HepG2 (cell line): ENCODE results near the gene TSPYL2. TPM values are rescaled to one million over a fixed set of nuclear protein-coding genes. Genes with fewer than 3 reads are reported as not detected.

Experiments
- ATAC-seq: fragments of 200-7000 bp; cut with Tn5 transposase; 3 replicates; pipeline ENCODE4 v1.9.1; 2020; ENCODE audit warnings: mild to moderate bottlenecking, moderate library complexity
- BruUV-seq: library from RNA; stranded (reverse); fragments of 400-500 nt; replicated peaks from 2 replicates; lab custom pipeline; 2021; lab: Mats Ljungman, UMichigan
- CTCF ChIA-PET: fragments of 300-600 bp; formaldehyde crosslinking; extraction: SDS; loops from one replicate; lab custom pipeline; 2021; ENCODE audit warnings: low total read pairs, inconsistent platforms, low intra/inter-chr PET ratio; lab: Yijun Ruan, JAX
- POLR2A ChIA-PET: fragments of 350-600 bp; sonication (Branson Sonifier 250); formaldehyde crosslinking; loops from one replicate; lab custom pipeline; 2020; ENCODE audit warnings: antibody characterized with exemption, inconsistent platforms; lab: Yijun Ruan, JAX
- DNase-seq: peaks from one replicate; pipeline ENCODE4 v3.0.0-alpha.2; 2015; ENCODE audit warnings: low spot score
- FAIRE-seq: peaks from 3 replicates; lab custom pipeline; 2011; peaks lifted over from hg19 to GRCh38; lab: Jason Lieb, UNC
- H2AFZ ChIP-seq: one replicate; pipeline ENCODE4 v1.6.1; 2011; ENCODE audit warnings: low read length, inconsistent platforms
- H3K27ac ChIP-seq: fragments of 300-600 bp; 3 replicates; pipeline ENCODE4 v1.8.0; 2011; ENCODE audit warnings: mixed run types, mild to moderate bottlenecking, mixed read lengths, low read length, inconsistent platforms; ENCODE audit not compliant: insufficient read depth; ENCODE audit errors: extremely low read length
- H3K27me3 ChIP-seq, 2 experiments: fragments of 200-600 bp in 1 of 2; 2 replicates in 1 of 2; 3 replicates in 1 of 2; pipeline versions ENCODE4 v1.6.0 to v1.8.0; 2011; ENCODE audit warnings: low read length in 2 of 2, mild to moderate bottlenecking in 2 of 2, moderate library complexity in 2 of 2, inconsistent platforms in 1 of 2; ENCODE audit not compliant: insufficient read depth in 2 of 2, control insufficient read depth in 1 of 2
- H3K36me3 ChIP-seq, 2 experiments: fragments of 200-600 bp in 1 of 2; replicated peaks in 1 of 2; 2 replicates in 1 of 2; 3 replicates in 1 of 2; pipeline versions ENCODE4 v1.5.1 to v1.8.0; 2011; ENCODE audit warnings: low read length in 2 of 2, inconsistent platforms in 1 of 2; ENCODE audit not compliant: insufficient read depth in 2 of 2, control insufficient read depth in 1 of 2
- H3K4me1 ChIP-seq: 2 replicates; pipeline ENCODE4 v1.5.1; 2012; ENCODE audit warnings: low read length, inconsistent platforms; ENCODE audit not compliant: insufficient read depth
- H3K4me2 ChIP-seq: 2 replicates; pipeline ENCODE4 v1.6.0; 2011; ENCODE audit warnings: low read depth, low read length, inconsistent platforms
- H3K4me3 ChIP-seq, 3 experiments: fragments of 200-600 bp in 1 of 3; sonication (generic), shearing (Covaris generic) in 1 of 3; replicated peaks in 1 of 3; 2 replicates each; pipeline ENCODE4 v1.5.1; 2011 to 2016; ENCODE audit warnings: low read length in 3 of 3, inconsistent platforms in 2 of 3, low read depth in 2 of 3, mild to moderate bottlenecking in 2 of 3, control low read depth in 1 of 3, mixed read lengths in 1 of 3; ENCODE audit not compliant: insufficient read depth in 1 of 3
- H3K79me2 ChIP-seq: one replicate; pipeline ENCODE4 v1.6.1; 2011; ENCODE audit warnings: low read length, inconsistent platforms; ENCODE audit not compliant: insufficient read depth
- H3K9ac ChIP-seq: 2 replicates; pipeline ENCODE4 v1.6.0; 2011; ENCODE audit warnings: mild to moderate bottlenecking, low read depth, low read length, inconsistent platforms; ENCODE audit not compliant: insufficient read depth
- H3K9me3 ChIP-seq: 2 replicates; pipeline ENCODE4 v1.5.1; 2012; ENCODE audit warnings: mild to moderate bottlenecking, low read length
- H4K20me1 ChIP-seq: 2 replicates; pipeline ENCODE4 v1.6.0; 2011; ENCODE audit warnings: inconsistent platforms, mild to moderate bottlenecking, low read length, moderate library complexity; ENCODE audit not compliant: insufficient read depth
- ARNT2 ChIP-seq: sonication (generic); formaldehyde crosslinking; IDR thresholded peaks from 2 replicates; pipeline ENCODE4 v1.8.0; 2022; ENCODE audit warnings: mild to moderate bottlenecking, low read depth, missing genetic modification reagents, moderate library complexity
- MZF1 ChIP-seq: sonication (generic); formaldehyde crosslinking; IDR thresholded peaks from 2 replicates; pipeline ENCODE4 v1.8.1; 2023; ENCODE audit warnings: mild to moderate bottlenecking, missing genetic modification reagents, borderline replicate concordance
- NBN ChIP-seq: fragments of 450-650 bp; conservative IDR thresholded peaks from 2 replicates; pipeline ENCODE4 v1.6.1; 2017
- NFYC ChIP-seq: IDR thresholded peaks from 2 replicates; pipeline ENCODE4 v1.6.1; 2016; ENCODE audit warnings: missing genetic modification reagents, missing compliant biosample characterization
- REXO4 ChIP-seq: sonication (generic); formaldehyde crosslinking; IDR thresholded peaks from 2 replicates; pipeline ENCODE4 v1.8.0; 2022; ENCODE audit warnings: missing genetic modification reagents, mild to moderate bottlenecking, borderline replicate concordance
- RFXANK ChIP-seq: IDR thresholded peaks from 2 replicates; pipeline ENCODE4 v1.6.1; 2016
- RXRA ChIP-seq: sonication (generic); formaldehyde crosslinking; IDR thresholded peaks from 2 replicates; pipeline ENCODE4 v1.5.1; 2020; ENCODE audit warnings: missing genetic modification reagents
- ZFX ChIP-seq: sonication (generic); formaldehyde crosslinking; IDR thresholded peaks from 2 replicates; pipeline ENCODE4 v1.4.0; 2020; ENCODE audit warnings: mild to moderate bottlenecking, low read depth, missing genetic modification reagents, moderate library complexity
- ZMYM3 ChIP-seq: sonication (generic); formaldehyde crosslinking; IDR thresholded peaks from 2 replicates; pipeline ENCODE4 v1.5.1; 2020; ENCODE audit warnings: mild to moderate bottlenecking, missing genetic modification reagents
- ZNF326 ChIP-seq: sonication (generic); formaldehyde crosslinking; IDR thresholded peaks from 2 replicates; pipeline ENCODE4 v1.4.0; 2020; ENCODE audit warnings: missing genetic modification reagents, borderline replicate concordance
- ZNF460 ChIP-seq: sonication (generic); formaldehyde crosslinking; IDR thresholded peaks from 2 replicates; pipeline ENCODE4 v1.5.1; 2020; ENCODE audit warnings: missing genetic modification reagents, mild to moderate bottlenecking, borderline replicate concordance
- ZNF629 ChIP-seq: sonication (generic); formaldehyde crosslinking; conservative IDR thresholded peaks from 2 replicates; pipeline ENCODE4 v1.5.0; 2020; ENCODE audit warnings: missing genetic modification reagents
- ZNF652 ChIP-seq: IDR thresholded peaks from 2 replicates; pipeline ENCODE4 v1.6.1; 2016; ENCODE audit warnings: low read depth, borderline replicate concordance
- ZSCAN22 ChIP-seq: sonication (generic); formaldehyde crosslinking; IDR thresholded peaks from 2 replicates; pipeline ENCODE4 v1.4.0; 2020; ENCODE audit warnings: mild to moderate bottlenecking, missing genetic modification reagents
- WGBS: methylation state at CpG from one replicate; pipeline ENCODE4 v1.1.6; 2017; ENCODE audit warnings: low lambda C conversion rate; 5-methylcytosine and 5-hydroxymethylcytosine counted together
- in situ Hi-C: cut with HindIII; loops from 2 replicates; pipeline ENCODE4 v1.10.0; 2017; ENCODE audit warnings: low pct_unique_long_range_greater_than_20kb; ENCODE audit not compliant: extremely low pct_ligation_motif_present
- intact Hi-C: fragments of 100-400 bp; cut with micrococcal nuclease; formaldehyde crosslinking; loops from one replicate; pipeline ENCODE4 v1.10.0; 2022; ENCODE audit not compliant: unreplicated experiment
- polyA plus RNA-seq, 8 experiments: library from polyadenylated mRNA; depleted of rRNA in 3 of 8; stranded (reverse) in 7 of 8; unstranded in 1 of 8; fragments of >200 nt; fragmentation: Illumina TruSeq in 4 of 8; extraction: Trizol in 4 of 8; gene quantifications; 2 replicates each; pipeline versions ENCODE4 v1.2.1 to v1.2.3, GENCODE V29; 2011 to 2016; ENCODE audit warnings: low read depth in 4 of 8, missing spikeins in 1 of 8, mixed read lengths in 1 of 8; ENCODE audit not compliant: insufficient read depth in 1 of 8
- total RNA-seq, 5 experiments: library from RNA; depleted of rRNA; stranded (reverse); fragments of >200 nt; fragmentation: Illumina TruSeq; extraction: Trizol; gene quantifications; 2 replicates each; pipeline ENCODE4 v1.2.3, GENCODE V29; 2016; ENCODE audit warnings: low read depth in 1 of 5
- TF ChIP-seq, protein P1 (sequence below): IDR thresholded peaks from 2 replicates; pipeline ENCODE4 v1.6.1; 2016; ENCODE audit warnings: missing biosample characterization, missing genetic modification reagents, low read depth
- TF ChIP-seq, protein P2 (sequence below): sonication (generic); formaldehyde crosslinking; IDR thresholded peaks from 2 replicates; pipeline ENCODE4 v1.5.0; 2020; ENCODE audit warnings: missing genetic modification reagents
- TF ChIP-seq, protein P3 (sequence below): IDR thresholded peaks from 2 replicates; pipeline ENCODE4 v1.6.1; 2012; ENCODE audit warnings: inconsistent platforms
- TF ChIP-seq, protein P4 (sequence below): sonication (generic); formaldehyde crosslinking; IDR thresholded peaks from 2 replicates; pipeline ENCODE4 v1.8.1; 2022; ENCODE audit warnings: low read depth, mild to moderate bottlenecking, missing genetic modification reagents

The TSPYL2 gene
- total and polyA plus RNA-seq, 2 of the 13 experiments (the other 11 are each of a cell fraction or from before 2014, with no cell fraction given) = 10.1 to 15.5 TPM

DNA sequence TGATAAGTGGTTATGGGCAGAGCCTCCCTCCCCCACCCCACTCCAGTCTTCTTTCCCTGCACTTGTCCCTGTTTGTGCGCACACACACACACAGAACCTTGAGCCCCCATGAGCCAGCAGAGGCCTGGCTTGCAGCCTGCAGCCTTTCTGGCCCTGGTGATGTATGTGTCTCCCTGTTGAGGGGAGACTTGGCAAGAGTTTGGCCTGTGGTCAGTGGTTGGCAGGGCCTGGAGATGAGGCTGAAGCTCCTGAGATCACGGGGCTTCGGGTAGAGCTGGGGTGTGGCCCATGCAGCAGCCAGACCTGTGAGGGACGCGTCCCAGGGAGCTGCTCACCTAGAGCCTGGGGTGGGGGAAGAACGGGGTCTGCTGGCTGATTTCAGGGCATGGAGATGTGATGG, 31.3 kb upstream of the TSPYL2 start:
- no peak for FAIRE-seq

More for the DNA sequence above, 31.3 kb upstream of the TSPYL2 start:
- CTCF ChIA-PET = no interaction called here
- Histone ChIP-seq H3K27me3 (no peaks in the 10 kb centered on the region), H3K36me3 (no peaks in the 10 kb centered on the region), H3K27ac (no peak overlapping the region), H4K20me1 (no peaks in the 10 kb centered on the region)
- intact Hi-C loops = no loop called here
- TF ChIP-seq NBN (no peak), ZSCAN22 (no peak), ZNF460 (CRISPR knock-in tag) (no peak), ARNT2 (CRISPR knock-in tag) (no peak), ZNF652 (CRISPR knock-in tag) (no peak), ZNF629 (CRISPR knock-in tag) (no peak), RFXANK (no peak), MZF1 (no peak), ZFX (CRISPR knock-in tag) (no peak), ZMYM3 (no peak), ZNF326 (CRISPR knock-in tag) (no peak), NFYC (CRISPR knock-in tag) (no peak), REXO4 (no peak), RXRA (CRISPR knock-in tag) (no peak)
- TF ChIP-seq, protein P1, sequence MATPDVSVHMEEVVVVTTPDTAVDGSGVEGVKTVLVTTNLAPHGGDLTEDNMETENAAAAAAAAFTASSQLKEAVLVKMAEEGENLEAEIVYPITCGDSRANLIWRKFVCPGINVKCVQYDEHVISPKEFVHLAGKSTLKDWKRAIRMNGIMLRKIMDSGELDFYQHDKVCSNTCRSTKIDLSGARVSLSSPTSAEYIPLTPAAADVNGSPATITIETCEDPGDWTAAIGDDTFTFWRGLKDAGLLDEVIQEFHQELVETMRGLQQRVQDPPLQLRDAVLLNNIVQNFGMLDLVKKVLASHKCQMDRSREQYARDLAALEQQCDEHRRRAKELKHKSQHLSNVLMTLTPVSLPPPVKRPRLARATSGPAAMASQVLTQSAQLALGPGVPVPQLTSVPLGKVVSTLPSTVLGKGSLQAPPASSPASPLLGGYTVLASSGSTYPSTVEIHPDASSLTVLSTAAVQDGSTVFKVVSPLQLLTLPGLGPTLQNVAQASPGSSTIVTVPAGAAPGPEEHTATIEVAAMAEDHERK (CRISPR knock-in tag) = no peak
- TF ChIP-seq, protein P2, sequence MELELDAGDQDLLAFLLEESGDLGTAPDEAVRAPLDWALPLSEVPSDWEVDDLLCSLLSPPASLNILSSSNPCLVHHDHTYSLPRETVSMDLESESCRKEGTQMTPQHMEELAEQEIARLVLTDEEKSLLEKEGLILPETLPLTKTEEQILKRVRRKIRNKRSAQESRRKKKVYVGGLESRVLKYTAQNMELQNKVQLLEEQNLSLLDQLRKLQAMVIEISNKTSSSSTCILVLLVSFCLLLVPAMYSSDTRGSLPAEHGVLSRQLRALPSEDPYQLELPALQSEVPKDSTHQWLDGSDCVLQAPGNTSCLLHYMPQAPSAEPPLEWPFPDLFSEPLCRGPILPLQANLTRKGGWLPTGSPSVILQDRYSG (CRISPR knock-in tag) = no peak
- TF ChIP-seq, protein P3, sequence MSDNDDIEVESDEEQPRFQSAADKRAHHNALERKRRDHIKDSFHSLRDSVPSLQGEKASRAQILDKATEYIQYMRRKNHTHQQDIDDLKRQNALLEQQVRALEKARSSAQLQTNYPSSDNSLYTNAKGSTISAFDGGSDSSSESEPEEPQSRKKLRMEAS = no peak
- TF ChIP-seq, protein P4, sequence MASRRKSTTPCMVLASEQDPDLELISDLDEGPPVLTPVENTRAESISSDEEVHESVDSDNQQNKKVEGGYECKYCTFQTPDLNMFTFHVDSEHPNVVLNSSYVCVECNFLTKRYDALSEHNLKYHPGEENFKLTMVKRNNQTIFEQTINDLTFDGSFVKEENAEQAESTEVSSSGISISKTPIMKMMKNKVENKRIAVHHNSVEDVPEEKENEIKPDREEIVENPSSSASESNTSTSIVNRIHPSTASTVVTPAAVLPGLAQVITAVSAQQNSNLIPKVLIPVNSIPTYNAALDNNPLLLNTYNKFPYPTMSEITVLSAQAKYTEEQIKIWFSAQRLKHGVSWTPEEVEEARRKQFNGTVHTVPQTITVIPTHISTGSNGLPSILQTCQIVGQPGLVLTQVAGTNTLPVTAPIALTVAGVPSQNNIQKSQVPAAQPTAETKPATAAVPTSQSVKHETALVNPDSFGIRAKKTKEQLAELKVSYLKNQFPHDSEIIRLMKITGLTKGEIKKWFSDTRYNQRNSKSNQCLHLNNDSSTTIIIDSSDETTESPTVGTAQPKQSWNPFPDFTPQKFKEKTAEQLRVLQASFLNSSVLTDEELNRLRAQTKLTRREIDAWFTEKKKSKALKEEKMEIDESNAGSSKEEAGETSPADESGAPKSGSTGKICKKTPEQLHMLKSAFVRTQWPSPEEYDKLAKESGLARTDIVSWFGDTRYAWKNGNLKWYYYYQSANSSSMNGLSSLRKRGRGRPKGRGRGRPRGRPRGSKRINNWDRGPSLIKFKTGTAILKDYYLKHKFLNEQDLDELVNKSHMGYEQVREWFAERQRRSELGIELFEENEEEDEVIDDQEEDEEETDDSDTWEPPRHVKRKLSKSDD (CRISPR knock-in tag) = no peak
- TF ChIP-seq, all 625 proteins: peak for 0
- Histone ChIP-seq H2AFZ (no peak overlapping the region), H3K4me2 (no peak overlapping the region), H3K4me1 (no peaks in the 10 kb centered on the region), H3K4me3 (no peak overlapping the region), H3K9ac (no peak overlapping the region), H3K79me2 (no peaks in the 10 kb centered on the region), H3K9me3 (no peaks in the 10 kb centered on the region)
- DNase-seq (no peak), ATAC-seq (no peak)
- POLR2A ChIA-PET = no interaction called here
- BruUV-seq = no TSS peak
- WGBS = 68% methylated on average over 2 of the region's 6 CpGs
- in situ Hi-C loops = no loop called here
